Amygdala (tissue), 56 donors: Measurements from ENCODE around the gene CLIP3.
A peak's percentile ranks its signal among the peaks of the same experiment; 100 is the strongest.

Experiments
- DNase-seq, 56 donors: peaks; one replicate each; lab custom pipeline; 2025; lab: John Stamatoyannopoulos, UW

Gene CLIP3

GRCh38 chr19:36009633-36010379 is 22.9 kb downstream of the CLIP3 start:
- DNase-seq, result peak in 1 of 56 donors; percentile 57

- DNase-seq, result peak in 36 of 56 donors; percentile 8 to 81 (median 42)
Measured at GRCh38 chr19:36009220-36009619, 23.5 kb downstream of the CLIP3 start.

GRCh38 chr19:36008336-36008978 is 24.2 kb downstream of the CLIP3 start, which contains the start of gene SYNE4:
TSS of gene SYNE4 (minus strand) at chr19:36008813. CDS start at chr19:36008681, 132 bp downstream.
- DNase-seq, result no peak

GRCh38 chr19:36006955-36007354 is 25.7 kb downstream of the CLIP3 start:
- DNase-seq, result no peak

- no peak for DNase-seq
Measured at GRCh38 chr19:36003284-36003683, 29.4 kb downstream of the CLIP3 start.

- DNase-seq, result no peak
Measured at GRCh38 chr19:36001605-36002004, 31.1 kb downstream of the CLIP3 start.

- DNase-seq, result no peak
Measured at GRCh38 chr19:35996777-35997176, 35.9 kb downstream of the CLIP3 start.

GRCh38 chr19:35995048-35995993 is 37.4 kb downstream of the CLIP3 start, which contains the start of gene SDHAF1:
TSS of gene SDHAF1 (plus strand) at chr19:35995188. CDS start at chr19:35995275, 87 bp downstream.
- peak; percentile 32 to 98 (median 92) for DNase-seq

GRCh38 chr19:35993923-35994598 is 38.6 kb downstream of the CLIP3 start:
- DNase-seq, result peak in 20 of 56 donors; percentile 9 to 53 (median 28)

- DNase-seq, result no peak
Measured at GRCh38 chr19:35992907-35993765, 39.5 kb downstream of the CLIP3 start.

GRCh38 chr19:35991731-35992450 is 40.8 kb downstream of the CLIP3 start:
- no peak for DNase-seq

- no peak for DNase-seq
Measured at GRCh38 chr19:35990771-35991730, 41.6 kb downstream of the CLIP3 start.

GRCh38 chr19:35990156-35990555 is 42.5 kb downstream of the CLIP3 start:
- DNase-seq, result no peak

GRCh38 chr19:35988824-35989223 is 43.8 kb downstream of the CLIP3 start:
- DNase-seq, result no peak

GRCh38 chr19:35987571-35987896 is 45.1 kb downstream of the CLIP3 start:
- DNase-seq, result no peak

GRCh38 chr19:35986664-35987570 is 45.8 kb downstream of the CLIP3 start:
- peak in 23 of 56 donors; percentile 7 to 48 (median 22) for DNase-seq
